ENCODE measurements around the gene SNRPA.
"Not testable (repeated sequence)": the region's sequence is repeated elsewhere in the genome, so short reads cannot be mapped to it uniquely, and the experiment has no call there.

The SNRPA gene

DNA sequence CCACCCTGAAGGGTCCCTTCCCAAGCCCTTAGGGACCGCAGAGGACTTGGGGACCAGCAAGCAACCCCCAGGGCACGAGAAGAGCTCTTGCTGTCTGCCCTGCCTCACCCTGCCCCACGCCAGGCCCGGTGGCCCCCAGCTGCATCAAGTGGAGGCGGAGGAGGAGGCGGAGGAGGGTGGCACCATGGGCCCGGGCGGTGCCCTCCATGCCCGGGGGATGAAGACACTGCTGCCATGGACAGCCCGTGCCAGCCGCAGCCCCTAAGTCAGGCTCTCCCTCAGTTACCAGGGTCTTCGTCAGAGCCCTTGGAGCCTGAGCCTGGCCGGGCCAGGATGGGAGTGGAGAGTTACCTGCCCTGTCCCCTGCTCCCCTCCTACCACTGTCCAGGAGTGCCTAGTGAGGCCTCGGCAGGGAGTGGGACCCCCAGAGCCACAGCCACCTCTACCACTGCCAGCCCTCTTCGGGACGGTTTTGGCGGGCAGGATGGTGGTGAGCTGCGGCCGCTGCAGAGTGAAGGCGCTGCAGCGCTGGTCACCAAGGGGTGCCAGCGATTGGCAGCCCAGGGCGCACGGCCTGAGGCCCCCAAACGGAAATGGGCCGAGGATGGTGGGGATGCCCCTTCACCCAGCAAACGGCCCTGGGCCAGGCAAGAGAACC, 49.5 kb downstream of the SNRPA start:
- DNase-seq (ENCODE audit: low read depth in 2 of 2, low spot score in 1 of 2), result no peak

GRCh38 chr19:40800997-40801377, 50.0 kb downstream of the SNRPA start:
- no peak for DNase-seq (ENCODE audit: low read depth in 2 of 2, low spot score in 1 of 2)

DNA sequence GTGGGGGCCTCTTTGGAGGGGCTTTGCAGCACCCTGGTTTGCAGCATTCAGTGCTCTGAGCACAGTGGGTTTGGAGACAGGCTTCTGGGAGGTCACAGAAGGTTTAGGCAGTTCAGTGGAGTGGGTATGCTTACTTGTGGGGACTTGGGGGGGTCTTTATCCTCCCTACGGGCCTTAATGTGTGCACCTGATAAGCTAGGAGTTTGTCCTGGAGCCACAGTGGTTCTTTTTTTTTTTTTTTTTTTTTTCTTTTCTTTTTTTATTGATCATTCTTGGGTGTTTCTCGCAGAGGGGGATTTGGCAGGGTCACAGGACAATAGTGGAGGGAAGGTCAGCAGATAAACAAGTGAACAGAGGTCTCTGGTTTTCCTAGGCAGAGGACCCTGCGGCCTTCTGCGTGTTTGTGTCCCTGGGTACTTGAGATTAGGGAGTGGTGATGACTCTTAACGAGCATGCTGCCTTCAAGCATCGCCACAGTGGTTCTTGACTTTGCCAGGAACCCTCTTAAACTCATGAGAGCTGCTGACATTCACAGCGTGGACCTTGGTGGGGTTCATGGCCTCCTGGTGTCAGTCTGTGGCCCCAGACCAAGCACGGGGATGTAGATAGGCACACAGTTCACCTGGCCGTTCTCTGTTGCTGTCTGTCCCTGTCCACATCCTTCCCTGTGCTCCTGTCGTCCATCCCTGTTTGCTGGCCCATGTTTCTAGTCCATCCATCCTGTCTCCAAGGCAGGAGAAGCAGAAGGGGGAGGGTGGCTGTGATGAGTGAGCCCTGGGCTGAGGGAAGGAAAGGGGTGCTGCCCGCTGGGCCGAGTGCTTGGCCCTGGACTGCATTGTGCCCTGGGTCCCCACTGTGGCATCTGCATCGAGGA, 50.7 kb downstream of the SNRPA start:
- DNase-seq (ENCODE audit: low read depth in 2 of 2, low spot score in 1 of 2), result no peak

DNA sequence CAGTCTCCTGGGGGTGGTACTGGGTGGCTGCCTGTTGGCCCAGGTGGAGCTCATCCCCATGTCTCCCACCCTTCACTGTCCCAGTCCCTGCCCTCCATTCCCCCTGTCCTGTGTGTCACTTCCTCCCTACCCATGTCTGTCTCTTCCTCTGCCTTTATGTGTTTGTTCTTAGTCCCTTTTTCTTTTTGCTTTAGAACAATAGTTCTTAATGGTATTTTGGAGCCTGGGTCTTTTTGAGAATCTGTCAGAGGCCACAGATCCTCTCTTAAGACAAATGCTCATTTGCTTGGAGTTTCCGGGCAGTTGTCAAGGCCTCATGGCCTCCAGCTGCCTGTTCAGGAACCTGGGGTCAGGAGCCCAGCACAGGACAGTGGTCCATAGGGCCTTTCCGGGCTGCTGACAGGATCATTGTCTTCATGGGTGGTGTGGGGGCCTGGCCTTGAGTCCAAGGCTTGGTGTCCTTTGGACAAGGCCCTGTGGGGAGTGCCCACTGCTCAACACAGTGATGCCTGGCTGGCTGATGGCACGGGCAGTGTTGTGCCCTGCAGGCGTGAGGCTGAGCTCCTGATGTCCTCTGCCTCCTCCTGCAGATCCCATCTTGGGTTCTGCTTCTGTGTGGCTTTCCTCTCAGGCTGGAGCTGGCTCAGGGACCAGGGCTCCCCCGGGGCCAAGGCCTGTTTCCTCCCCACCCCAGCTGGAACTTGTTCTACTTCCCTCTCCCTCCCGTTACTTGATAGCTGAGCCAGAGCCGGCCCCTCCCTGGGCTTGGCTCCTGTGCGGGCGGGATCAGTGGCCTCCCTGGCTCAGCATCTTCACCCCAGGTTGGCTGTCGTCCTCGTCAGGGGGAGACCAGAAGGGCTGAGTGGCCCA, 51.5 kb downstream of the SNRPA start:
- DNase-seq (ENCODE audit: low read depth in 2 of 2, low spot score in 1 of 2), result no peak

GRCh38 chr19:40803170-40803856, 52.3 kb downstream of the SNRPA start:
- DNase-seq (ENCODE audit: low read depth in 2 of 2, low spot score in 1 of 2), result no peak

DNA sequence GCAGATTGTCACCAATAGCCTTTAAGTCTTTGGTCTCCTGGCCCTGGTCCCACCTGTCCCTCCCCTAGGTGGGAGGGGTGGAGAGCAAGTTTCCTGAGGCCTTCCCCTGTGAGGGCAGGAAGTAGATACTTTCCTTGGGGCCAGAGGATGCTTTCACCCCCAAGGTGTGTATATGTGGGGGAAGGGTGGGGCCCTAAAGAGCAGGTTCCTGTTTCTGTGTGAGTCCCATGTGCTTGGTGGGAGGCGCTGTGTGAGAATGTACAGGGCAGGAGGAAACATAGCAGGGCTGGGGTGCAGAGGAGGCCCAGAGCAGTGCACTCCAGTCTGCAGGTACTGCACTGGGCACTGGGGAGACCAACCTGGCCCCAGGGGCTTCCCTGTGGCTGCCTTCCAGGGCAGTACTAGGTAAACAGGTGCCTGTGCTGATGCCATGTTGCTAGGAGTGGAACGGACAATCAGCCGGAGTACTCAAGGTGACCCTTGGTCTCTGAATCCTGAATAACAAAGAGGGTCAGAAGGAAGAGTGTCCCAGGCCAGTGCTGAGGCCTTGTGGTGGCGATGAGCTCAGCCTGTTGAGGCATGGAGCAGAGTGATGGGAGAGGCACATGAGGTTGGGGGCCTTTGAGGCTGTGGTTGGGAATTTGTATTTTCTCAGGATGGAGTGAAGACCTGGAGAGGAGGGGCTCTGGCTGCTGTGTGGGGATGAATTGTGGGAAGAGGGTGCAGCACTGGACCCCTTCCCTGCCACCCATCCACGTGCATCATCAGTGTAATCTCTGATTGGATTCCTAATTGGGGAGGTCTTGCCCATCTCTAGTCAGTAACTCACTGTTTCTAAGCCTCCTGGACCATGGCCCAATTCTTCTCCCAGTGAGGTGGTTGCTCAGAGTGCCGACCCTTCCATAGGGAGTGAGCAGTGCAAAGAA, 53.1 kb downstream of the SNRPA start:
- DNase-seq (ENCODE audit: low read depth in 2 of 2, low spot score in 1 of 2), result peak in 1 of 2 donors; percentile 27

DNA sequence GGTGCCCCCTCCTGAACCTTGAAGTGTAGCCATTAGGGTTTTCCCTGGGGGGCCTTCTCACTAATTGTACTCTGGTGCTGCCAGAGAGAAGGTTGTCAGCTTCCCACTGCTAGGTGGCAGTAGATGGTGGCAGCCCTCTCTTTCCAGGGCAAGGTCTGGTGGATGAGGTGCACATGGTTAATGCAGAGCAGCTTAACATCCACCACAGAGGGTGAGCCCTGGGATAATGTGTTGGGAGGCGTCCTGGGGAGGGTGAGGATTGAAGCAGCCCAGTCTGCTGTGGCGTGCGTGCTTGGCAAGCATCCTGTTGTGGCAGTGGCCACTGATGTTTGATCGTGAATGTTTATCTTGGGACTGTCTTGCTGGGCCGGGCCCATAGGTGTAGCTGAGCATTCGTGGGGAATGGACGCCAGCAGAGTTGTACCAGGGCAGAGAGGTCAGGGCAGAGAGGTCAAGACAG, 53.8 kb downstream of the SNRPA start:
- DNase-seq (ENCODE audit: low read depth in 2 of 2, low spot score in 1 of 2), result no peak

GRCh38 chr19:40805258-40805868, 54.4 kb downstream of the SNRPA start:
- no peak for DNase-seq (ENCODE audit: low read depth in 2 of 2, low spot score in 1 of 2)

- peak in 1 of 2 donors; percentile 55 for DNase-seq (ENCODE audit: low read depth in 2 of 2, low spot score in 1 of 2)
Measured at GRCh38 chr19:40806423-40807146, 55.6 kb downstream of the SNRPA start.

- no peak for DNase-seq (ENCODE audit: low read depth in 2 of 2, low spot score in 1 of 2)
Measured at GRCh38 chr19:40807147-40808020, 56.4 kb downstream of the SNRPA start.

DNA sequence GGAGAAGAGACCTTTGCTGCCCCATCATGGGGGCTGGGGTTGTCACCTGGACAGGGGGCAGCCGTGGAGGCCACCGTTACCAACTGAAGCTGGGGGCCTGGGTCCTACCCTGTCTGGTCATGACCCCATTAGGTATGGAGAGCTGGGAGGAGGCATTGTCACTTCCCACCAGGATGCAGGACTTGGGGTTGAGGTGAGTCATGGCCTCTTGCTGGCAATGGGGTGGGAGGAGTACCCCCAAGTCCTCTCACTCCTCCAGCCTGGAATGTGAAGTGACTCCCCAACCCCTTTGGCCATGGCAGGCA, 57.0 kb downstream of the SNRPA start:
- DNase-seq (ENCODE audit: low read depth in 2 of 2, low spot score in 1 of 2), result no peak

DNA sequence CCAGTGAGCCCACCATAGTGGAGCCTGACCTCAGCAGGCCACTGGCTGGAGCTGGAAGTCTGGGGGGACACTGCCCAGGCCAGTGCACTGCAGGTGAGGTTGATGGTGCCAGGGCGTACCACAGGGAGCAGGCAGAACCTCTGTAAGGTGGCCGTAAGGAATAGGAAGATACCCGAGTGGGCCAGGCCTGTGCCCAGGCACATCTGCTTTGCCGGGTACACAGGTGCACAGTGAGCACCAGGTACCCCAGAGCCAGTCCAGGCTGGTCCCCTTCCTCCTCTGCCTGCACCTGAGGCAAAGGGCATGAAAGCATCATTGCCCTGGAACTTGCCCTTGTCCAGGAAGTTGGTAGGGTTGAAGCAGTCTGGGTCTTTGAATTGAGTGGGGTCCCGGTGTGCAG, 57.5 kb downstream of the SNRPA start:
- DNase-seq (ENCODE audit: low read depth in 2 of 2, low spot score in 1 of 2), result no peak

DNA sequence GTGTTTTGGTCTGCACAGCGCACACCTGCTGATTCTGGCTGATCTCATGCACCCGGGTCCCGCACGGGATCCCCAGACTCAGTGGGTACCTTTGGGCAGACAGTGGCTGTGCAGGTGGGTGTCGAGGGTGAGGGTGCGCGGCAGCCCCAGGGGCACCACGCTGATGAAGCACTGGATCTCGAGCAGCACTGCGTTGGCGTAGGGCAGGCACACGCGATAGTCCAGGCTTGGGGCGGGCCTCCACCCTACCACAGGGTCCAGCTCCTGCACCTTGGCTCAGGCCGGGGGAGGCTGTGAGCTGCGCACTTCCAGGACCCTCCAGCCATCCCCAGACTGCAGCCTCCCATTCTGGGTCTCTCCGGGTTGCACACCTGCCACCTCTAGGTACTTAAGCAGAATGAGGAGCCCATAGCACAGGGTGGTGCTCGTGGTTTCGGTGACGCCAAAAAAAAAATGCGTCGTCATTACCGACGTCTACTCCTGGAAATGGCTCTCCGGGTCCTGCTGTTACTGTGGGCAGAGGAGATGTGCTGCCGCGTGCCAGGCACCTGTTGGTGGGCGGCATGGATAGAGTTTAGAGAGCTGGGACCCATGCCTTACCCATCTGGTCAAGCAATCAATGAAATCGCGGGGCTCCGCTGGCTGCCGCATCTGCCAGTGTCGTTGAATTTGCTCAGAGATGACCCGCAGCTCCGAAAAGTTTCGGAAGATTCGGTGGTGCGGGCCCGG, 58.5 kb downstream of the SNRPA start:
- no peak for DNase-seq (ENCODE audit: low read depth in 2 of 2, low spot score in 1 of 2)

- no peak for DNase-seq (ENCODE audit: low read depth in 2 of 2, low spot score in 1 of 2)
Measured at GRCh38 chr19:40810160-40810559, 59.2 kb downstream of the SNRPA start.

GRCh38 chr19:40810649-40811408, 59.8 kb downstream of the SNRPA start:
- DNase-seq (ENCODE audit: low read depth in 2 of 2, low spot score in 1 of 2), result not testable (repeated sequence)

- no peak for DNase-seq (ENCODE audit: low read depth in 2 of 2, low spot score in 1 of 2)
Measured at GRCh38 chr19:40811478-40812341, 60.7 kb downstream of the SNRPA start.
